Measurements from ENCODE around the gene CRYGC.
"Not testable (repeated sequence)": the region's sequence is repeated elsewhere in the genome, so short reads cannot be mapped to it uniquely, and the experiment has no call there.

The CRYGC gene

DNA sequence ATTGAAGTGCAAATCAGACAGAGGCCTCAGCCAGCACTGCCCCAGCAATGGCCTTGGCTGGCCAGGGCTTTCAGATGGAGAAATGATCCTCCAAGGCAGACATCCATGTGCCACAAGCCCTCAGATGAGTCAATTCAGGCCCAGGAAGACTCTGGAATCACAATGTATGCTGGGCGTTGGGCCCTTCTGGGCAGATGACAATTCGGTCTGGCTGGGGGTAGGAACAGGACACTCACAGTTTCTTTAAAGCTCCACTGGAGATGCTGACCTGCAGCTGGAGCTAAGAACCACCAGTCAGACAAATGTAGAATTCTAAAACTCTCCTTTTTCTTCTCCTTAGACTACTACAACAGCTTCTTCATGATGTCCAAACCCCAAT is 7.1 kb upstream of the CRYGC start:
- no peak for DNase-seq

DNA sequence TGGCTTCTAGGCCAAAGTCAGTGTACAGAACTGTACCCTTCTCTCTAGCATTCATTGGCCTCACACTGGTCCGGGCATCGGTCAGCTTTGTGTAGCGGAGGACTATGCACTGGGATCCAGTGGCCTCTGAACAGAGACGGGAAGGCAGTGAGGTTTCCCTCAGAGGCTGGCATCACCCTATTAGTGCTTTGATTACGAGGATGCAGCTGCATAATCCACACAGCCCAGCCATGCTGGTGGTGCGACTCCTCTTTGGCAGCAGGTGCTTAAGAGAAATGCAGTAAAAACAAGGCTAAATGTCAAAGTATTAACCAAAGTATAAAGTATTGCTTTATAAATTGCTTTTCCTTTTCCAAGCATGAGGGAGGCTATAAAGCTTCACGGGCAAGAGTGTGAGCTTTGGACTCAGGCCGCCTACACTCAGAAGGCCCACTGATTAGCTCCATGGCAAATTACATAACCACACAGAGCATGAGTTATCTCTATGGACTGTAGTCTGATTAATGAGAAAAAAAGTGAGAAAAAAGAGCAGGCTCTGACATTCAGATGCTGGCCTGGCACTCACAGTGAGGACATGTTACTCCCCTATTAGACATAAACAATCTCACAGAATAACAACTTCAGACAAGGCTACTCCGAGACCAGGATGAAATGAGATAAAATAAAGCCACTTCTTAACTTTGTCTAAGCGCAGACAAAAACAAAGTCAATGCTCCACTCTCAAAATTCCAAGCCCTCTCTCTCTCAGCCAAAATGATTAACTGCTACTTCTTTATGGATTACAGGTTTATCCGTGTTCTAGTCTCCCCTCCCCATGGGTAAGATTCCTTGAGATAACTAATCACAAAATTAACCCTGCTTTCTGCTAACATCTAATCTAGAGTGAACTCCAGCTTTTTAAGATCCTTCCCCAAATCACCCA is 6.4 kb upstream of the CRYGC start:
- no peak for DNase-seq

DNA sequence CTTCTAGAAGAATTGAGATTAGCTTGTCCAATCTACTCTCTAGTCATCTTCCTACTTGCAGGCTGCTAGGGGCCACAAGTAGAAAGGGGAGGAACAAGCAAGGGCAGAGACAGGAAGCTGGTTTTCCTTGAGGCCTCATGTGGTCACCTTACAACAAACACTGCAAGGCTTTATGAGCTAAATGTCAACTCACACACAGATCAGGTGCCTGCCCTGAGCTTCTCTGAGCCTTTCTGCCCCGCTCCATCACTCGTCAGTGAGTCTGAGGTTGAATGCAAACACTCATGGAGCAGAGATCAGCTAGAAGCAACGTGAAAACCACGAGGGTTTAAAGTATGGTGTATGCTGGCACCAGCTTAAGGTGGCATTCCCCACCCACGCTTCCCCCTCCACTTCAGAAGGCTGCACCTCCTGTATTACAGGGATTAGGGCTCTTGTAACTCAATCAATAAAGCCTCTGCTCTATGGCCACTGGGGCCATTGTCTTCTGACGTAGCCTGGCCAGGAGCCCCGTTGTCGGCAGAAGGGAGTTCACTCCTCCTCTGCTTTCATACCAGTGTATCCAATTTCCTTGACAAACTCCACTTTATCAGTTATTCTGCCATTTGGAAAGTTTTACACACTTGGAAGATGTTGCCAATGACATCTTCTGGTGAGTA is 5.4 kb upstream of the CRYGC start:
- DNase-seq, result no peak

DNA sequence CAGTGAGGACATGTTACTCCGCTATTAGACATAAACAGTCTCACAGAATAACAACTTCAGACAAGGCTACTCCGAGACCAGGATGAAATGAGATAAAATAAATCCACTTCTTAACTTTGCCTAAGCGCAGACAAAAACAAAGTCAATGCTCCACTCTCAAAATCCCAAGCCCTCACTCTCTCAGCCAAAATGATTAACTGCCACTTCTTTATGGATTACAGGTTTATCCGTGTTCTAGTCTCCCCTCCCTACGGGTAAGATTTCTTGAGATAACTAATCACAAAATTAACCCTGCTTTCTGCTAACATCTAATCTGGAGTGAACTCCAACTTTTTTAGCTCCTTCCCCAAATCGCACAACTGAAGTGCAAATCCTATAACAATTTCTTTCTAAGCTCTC is 1.1 kb upstream of the CRYGC start:
- no peak for DNase-seq

DNA sequence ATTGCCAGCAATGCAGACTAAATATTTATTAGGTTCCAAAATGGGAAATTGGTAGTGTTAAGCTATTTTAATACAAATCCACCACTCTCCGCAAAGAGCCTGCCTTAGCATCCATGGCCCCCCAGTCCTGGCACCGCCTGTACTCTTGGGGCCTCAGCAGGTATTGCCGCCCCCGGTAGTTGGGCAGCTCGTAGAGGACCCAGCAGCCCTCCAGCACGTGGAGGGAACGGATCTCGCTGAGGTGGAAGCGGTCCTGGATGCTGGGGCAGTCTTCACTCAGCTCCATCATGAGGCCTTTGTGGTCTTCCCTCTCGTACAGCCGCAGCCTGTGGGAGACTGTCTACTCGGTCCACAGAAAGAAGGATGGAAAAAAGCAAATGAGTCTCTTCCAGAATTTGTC is 1.5 kb downstream of the CRYGC start:
- DNase-seq, result no peak

DNA sequence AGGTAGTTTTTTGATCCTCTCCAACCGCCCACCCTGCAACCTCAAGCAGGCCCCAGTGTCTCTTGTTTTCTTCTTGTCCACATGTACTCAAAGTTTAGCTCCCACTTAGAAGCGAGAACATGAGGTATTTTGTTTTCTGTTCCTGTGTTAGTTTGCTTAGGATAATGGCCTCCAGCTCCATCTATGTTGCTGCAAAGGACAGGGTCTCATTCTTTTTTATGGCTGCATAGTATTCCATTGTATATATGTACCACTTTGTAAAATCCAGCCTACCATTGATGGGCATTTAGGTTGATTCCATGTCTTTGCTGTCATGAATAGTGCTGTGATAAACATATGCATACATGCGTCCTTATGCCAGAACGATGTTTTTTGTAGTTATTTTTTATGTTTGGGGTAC is 2.5 kb downstream of the CRYGC start:
- DNase-seq, result no peak

DNA sequence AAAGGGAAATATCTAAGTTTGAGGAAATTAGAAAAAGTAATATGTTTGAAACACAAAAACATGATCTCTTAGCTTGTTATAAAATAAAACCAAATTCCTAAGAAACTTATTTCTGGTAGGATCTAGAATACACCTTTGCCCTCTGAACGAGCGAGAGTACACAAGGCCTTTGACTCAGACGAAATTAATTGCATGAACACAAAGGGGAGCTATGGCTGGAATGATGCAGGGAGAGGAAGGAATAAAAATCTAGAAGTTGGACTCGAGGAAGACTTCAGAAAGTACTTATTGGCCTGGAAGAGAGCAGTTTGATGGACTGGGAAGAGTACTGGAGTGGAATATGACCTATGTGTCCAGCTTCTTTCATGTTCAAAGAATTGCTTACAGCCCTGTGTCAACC is 4.4 kb downstream of the CRYGC start:
- no peak for DNase-seq

DNA sequence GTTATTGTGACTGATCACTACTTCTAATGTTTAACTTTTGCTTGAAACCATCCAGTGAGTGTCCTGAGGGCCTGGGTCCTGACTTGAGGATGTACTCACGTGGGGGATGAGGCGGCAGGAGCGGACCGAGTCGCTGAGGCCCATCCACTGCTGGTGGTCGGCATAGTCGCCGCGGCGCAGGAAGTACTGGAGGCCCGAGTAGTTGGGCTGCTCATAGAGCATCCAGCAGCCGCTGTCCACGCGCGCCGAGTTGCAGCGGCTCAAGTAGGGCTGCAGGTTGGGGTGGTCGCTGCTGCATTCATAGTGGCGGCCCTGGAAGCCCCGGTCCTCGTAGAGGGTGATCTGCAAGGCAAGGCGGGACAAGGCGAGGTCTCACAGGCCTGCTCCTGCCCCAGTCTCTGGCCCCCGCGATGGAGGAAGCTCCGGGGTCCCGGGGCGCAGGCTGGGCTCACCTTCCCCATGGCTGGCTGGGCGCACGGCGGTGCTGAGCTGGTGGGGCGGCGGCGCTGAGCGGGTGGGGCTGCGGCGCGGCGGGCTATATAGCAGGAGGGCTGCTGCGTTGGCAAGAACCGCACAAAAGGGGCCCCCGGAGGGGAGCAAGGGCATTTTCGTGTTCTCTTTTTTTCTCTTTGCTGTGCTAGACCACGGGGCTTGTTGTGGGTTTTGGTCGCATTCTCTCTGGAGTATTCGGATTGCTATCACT is 5.5 kb downstream of the CRYGC start, which contains the start of gene CRYGD:
Gene CRYGD, minus strand, starts transcription at position 512 of the 703 bp plus-strand sequence. Its CDS starts 51 bp downstream, at position 461.
- not testable (repeated sequence) for DNase-seq

DNA sequence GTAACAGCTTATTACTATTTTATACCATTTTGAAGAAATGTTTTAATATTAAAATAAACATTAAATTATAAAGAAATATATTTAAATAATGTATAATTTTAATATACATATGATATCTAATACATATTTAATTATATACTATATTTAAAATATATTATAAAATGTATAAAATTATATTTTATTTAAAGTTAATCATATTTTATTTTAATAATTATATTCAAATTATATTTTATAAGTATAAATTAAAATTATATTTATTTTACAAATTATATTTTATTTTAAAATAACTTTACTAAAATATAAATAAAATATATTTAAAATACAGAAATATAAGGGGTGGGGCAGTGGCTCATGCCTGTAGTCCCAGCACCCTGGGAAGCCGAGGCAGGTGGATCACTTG is 7.4 kb downstream of the CRYGC start:
- no peak for DNase-seq

DNA sequence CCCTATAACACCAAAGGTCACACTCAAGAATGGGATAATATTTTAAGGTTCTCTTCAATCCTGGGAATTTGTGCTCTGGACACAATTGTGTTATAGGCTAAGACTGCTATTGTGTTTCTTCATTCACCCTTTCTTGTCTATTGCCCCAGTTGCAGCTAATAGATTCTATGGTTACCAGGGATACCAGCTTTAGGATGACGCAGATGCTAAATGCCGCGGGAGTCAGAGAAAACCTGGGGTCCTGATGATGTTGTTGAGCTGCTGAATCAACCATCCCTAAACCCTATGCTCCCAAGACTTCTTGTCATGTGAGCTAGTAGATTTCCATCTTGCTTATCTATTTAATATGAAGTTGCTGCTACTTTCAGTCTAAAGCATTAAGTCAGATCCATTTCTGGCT is 10.7 kb downstream of the CRYGC start:
- DNase-seq, result no peak

DNA sequence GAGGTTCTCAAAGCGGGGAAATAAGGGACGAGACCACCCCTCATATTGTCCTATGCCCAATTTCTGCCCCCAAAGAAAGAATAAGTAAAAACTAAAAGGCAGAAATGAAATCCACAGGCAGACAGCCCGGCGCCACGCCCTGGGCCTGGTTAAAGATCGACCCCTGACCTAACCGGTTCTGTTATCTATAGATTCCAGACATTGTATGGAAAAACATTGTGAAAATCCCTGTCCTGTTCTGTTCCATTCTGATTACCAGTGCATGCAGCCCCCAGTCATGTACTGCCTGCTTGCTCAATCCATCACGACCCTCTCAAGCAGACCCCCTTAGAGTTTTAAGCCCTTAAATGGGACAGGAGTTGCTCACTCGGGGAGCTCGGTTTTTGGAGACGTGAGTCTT is 12.2 kb downstream of the CRYGC start:
- DNase-seq, result not testable (repeated sequence)

DNA sequence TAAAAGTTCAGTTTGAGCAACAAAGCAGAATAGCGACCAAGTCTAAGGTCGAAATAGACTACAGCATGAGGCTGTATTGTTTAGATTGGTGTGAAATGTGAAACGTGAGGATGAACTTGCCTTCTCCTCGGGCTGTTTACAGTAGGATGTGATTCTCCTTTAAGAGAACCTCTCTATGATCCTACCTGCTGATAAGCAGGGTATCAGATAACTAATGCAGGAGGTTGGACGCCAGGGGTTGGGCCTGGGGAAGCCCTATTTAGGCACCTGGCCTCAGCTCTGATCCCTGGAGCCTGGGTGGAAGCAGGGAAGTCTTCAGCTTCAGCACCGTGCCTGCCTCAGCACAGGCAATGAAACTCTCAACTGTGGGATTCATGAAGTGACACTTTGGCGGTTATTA is 16.7 kb downstream of the CRYGC start:
- DNase-seq, result no peak

DNA sequence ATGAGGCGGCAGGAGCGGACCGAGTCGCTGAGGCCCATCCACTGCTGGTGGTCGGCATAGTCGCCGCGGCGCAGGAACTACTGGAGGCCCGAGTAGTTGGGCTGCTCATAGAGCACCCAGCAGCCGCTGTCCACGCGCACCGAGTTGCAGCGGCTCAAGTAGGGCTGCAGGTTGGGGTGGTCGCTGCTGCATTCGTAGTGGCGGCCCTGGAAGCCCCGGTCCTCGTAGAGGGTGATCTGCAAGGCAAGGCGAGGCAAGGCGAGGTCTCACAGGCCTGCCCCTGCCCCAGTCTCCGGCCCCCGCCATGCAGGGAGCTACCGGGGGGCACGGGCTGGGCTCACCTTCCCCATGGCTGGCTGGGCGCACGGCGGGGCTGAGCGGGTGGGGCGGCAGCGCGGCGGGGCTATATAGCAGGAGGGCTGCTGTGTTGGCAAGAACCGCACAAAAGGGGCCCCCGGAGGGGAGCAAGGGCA is 17.3 kb downstream of the CRYGC start:
- DNase-seq, result not testable (repeated sequence)

DNA sequence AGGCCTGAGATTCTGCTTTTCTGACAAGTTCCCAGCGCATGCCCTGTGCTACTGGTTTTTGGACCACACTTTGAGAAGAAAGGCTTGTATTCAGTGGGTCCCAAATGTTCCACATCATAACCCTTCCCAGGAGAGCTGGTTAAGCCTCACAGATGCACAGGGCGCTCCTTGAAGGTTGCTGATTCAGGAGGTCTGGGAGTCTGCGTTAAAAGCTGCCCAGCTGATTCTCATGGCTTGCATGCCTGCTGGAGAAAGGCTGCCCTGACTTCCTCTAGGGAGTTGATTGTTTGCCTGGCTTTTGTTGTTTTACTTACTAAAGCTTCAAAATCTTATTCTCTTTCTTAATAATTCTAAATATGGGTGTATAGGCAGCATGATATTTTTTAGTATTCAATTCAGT is 26.0 kb downstream of the CRYGC start:
- DNase-seq, result no peak

DNA sequence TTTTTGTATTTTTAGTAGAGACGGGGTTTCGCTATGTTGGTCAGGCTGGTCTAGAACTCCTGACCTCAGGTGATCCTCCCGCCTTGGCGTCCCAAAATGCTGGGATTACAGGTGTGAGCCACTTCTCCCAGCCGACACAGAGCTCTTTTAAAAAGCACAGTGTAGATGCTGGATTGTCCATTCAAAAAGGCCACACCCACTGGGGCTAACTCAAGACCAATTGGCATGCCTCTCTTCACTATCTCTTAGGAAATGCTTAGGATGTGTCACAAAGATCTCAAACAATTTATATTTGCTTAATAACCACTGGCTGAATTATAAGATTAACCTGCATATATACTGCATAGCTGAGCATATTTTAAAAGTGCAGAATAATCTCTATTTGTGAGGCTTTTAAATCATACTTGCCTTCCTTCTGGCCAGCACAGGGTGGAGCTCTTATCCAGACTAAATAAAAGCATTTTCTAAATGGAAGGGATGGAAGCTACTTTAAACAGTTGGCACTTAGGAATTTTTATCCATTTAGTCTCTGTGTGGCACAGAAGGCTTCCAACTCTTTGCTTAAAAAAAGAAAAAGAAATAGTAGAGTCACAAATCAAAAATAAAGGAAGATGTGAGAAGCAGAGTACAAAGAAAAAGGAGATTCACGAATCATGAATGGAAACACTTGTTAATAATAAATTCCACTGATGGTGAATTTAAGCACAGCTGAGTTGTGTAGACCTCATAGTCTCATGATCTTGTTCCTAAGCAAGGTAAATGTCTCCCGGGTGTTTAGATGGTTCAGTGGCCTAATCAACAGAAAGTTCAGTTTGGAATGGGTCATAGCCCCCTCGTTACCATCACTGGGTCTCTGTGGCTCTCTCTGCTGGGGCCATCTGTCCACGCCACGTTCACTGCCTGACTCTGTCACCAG is 27.7 kb downstream of the CRYGC start:
- DNase-seq, result no peak

DNA sequence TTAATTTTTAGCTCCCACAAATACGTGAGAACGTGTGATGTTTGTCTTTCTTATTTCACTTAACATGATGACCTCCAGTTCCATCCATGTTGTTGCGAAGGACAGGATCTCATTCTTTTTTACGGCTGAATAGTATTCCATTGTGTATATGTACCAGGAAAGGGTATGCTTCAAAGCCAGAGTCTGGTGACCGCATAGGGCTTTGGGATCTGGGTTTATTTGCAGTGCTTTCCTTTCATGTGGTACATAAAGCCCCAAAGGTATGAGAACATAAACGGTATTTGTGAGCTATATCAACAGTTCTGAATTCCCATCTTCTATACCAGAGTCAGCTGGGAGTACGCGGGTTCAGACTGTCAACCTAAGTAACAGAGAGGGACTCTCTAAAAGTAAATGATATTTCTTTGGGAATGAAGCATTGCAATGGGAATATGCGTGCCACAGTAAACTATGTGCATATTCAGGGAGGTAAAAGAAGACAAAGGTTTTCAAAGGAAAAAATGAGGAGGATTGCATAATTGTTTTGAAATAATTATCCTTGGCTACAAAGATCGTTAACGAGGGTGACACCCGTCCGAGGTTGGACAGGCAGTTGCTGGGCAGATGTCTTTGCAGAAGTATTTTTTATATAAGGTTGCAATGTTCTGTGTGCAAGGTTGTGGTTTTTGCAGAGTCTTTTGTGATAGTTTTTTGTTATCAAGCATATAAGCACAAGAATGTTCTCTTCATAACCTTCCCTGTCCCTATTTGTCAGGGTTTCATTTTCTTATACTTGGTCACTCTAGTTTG is 29.8 kb downstream of the CRYGC start:
- DNase-seq, result no peak

DNA sequence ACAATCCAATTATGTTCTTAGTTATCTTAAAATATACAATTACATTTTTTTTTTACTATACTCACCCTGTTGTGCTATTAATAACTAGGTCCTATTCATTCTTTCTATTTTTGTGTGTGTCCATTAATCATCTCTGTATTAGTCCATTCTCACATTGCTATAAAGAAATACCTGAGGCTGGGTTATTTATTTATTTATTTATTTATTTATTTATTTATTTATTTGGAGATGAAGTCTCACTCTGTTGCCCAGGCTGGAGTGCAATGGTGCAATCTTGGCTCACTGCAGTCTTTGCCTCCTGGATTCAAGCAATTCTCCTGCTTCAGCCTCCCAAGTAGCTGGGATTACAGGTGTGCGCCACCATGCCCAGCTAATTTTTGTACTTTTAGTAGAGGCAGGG is 30.9 kb downstream of the CRYGC start:
- not testable (repeated sequence) for DNase-seq

DNA sequence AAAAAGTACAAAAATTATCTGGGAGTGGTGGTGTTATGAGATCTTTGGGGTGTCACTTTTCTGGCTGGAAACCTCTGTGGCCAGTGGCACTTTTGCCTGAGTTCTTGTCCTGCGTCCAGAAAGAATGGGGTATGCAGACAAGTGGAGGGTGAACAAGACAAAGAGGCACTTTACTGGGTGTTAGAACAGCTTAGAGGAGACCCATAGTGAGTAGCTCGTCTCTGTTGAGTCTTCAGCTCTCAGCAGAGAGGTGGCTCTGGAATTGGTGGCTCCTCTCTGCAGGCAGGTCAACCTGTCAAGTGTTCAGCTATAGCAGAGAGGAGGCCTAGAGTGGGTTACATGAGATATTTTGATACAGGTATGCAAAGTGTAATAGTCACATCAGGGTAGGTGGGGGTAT is 31.4 kb downstream of the CRYGC start:
- no peak for DNase-seq

DNA sequence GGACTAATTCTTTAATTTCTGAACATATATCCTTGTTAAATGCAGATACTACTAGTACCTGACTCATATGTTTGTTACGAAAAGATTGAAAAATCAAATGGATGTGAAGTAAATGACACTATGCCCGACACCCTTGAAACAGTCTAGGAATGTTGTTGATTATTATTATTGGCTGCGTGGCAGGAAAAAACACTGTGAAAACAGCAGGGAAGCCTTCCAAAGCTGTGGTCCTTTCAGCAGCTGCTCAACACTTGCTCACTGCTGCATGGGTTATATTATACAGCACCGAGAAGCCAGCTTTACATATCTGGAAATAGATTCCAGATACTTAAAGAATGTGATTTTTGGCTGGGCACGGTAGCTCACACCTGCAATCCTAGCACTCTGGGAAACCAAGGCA is 31.8 kb downstream of the CRYGC start:
- DNase-seq, result no peak

DNA sequence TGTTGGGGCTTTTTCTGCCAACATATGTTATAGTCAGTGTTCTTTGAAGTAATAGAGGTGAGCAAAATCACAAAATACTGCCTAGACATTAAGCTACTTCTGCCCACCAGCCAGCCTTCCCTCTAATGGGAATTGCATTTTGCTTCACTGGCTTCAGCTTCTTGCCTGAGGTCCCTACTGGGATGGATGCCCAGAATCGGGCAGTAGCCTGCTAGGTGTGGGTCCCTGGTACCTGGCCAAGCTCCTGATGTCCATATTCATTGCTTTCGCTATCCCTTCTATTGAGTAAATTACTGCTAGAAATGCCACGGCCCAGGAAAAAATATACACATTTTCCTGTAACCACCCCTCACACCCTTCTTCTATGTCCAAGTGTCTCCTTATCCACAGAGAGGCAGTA is 32.3 kb downstream of the CRYGC start:
- DNase-seq, result no peak

DNA sequence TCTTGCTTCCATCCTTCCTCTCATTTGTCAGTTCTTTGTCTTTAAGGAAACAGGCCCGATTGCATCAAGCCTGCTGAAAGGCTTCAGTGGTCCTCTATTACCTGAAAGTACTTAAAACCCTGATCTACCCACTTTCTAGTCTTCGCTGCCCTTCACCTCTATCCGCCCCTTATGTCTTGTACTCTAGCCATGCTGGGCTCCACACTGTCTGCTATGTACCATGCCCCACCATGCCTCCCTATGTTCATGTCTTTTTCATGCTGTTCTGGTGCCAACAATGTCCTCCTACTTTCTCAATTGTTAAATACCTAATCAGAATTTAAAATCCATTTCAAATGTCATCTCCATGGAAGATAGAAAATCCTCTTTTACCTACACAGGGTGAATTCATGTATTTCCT is 33.5 kb downstream of the CRYGC start:
- DNase-seq, result no peak

Data from C1 segment of cervical spinal cord (tissue), 14 donors.